Fibroblast of skin of scalp (primary cell): ENCODE results near the gene MYRIP.

ENCODE experiments used
- DNase-seq: peaks from one replicate; pipeline ENCODE4 v3.0.0-alpha.2; 2013

The MYRIP gene

DNA sequence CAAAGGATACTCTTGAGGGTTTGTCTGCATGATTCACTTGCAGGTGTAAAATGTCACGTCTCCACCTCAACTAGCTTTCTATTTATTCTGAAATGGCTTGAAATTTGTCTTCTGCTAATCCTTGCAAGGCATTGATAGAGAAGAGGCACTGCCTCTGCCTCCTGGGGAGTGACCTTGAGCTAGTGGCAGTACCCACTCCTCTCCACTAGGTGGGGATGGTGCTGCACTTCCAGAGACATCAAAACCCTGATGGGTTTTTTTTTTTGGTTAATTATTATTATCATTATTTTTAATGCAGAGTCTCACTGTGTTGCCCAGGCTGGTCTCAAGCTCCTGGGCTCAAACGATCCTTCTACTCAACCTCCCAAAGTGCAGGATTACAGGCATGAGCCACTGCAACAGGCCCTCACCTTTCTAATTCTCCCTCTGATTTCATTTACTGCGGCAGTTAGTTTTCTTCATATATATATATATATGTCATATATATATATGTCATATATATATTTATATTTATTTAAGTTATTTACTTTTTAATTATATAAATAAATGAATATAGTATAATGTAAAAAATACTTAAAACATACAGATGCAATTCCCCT is 382.5 kb downstream of the MYRIP start:
- peak; percentile 49 for DNase-seq

- no peak for DNase-seq
Measured at GRCh38 chr3:40192628-40193027, 383.2 kb downstream of the MYRIP start.

- no peak for DNase-seq
Measured at GRCh38 chr3:40196966-40197365, 387.6 kb downstream of the MYRIP start.

GRCh38 chr3:40200692-40201316 is 391.4 kb downstream of the MYRIP start:
- no peak for DNase-seq

- no peak for DNase-seq
Measured at GRCh38 chr3:40201770-40202169, 392.4 kb downstream of the MYRIP start.

DNA sequence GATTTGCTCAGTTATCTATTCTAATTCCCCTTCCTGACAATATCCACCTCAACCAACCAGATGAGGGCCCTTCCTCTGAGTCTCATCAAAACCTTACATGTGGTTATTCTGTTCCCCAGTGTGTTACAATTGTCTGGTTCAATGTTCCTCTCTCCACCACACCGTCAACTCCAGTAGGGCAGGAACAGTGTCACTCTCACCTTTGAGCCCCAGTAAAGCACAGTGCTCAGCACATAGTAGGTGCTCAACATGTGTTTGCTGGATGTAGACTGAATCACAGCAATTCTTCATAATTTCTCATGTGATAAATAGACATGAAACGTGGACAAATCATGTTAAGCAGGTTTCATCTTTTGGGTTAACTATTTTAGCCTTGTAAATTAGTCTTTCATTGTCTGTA is 397.1 kb downstream of the MYRIP start:
- no peak for DNase-seq

DNA sequence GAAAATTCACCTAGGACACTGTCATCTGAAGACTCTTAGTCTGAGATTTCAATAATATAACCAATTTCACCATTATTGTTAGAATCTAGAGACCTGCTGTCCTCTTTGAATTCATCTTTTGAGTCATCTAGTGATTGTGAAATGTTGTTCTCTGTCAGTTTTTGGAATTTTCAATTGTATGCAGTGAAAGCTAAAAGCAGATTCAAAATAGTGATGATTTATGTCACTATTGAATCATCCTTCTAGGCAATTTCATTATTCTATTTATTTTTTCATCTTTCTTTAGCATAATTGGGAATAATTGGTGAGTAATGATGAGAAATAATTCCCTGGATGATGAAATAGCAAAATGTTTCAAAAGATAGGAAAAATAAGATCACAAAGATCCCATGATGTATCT is 398.4 kb downstream of the MYRIP start:
- DNase-seq = peak; percentile 7

DNA sequence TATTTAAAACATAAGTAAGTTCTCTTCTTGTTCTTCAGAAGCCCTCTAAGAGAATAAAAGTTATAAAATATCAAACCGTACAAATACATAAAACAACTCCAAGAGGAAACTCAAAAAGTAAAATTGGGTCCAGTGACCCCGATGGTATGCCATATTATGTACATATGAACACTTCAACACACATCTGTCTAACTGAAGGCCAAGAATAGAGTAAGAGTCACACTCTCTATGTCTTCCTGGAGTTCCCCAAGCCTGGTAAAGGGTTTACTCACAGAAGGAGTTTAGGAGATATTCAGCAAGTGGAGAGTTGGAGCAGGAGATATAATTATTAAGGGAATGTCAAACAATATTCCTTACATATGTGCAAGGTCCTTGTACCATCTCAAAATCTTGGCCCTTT is 398.8 kb downstream of the MYRIP start:
- DNase-seq = no peak

- peak; percentile 31 for DNase-seq
Measured at GRCh38 chr3:40211579-40211978, 402.2 kb downstream of the MYRIP start.

- no peak for DNase-seq
Measured at GRCh38 chr3:40213556-40213955, 404.1 kb downstream of the MYRIP start.

GRCh38 chr3:40215015-40215414 is 405.6 kb downstream of the MYRIP start:
- DNase-seq = no peak

DNA sequence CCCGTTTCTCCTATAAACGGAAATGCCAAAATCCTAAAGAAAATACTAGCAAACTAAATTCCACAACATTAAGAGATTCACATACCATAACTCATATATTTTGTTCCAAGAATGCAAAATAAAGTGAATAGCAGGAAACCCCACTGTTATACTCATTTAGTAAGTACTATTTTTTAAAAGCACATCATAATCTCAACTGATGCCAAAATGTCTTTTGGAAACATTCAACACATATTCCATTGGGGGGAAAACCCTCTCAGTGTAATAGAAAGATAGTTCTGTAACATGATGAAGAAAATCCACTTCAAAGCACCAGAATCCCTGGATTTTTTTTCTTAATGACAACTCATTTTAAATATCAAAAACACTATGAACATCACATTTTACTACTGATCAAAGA is 407.1 kb downstream of the MYRIP start:
- peak; percentile 23 for DNase-seq

DNA sequence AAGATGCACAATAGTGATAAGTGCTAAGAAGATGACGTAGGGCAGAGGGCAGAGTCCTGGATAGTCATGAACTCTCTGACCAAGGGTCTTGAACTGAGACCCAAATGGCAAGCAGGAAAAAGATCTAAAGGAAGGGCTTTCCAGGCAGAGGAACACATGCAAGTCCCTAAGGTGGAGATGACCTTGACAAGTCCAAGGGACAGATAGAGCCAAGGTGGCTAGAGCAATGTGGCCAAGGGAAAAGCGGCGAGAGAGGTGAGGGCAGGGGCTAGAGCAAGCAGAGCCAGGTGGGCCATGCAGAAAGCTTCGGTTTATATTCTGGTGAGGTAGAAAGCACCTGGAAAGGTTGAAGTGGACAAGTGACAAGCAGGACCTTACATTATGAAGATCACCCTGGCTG is 414.4 kb downstream of the MYRIP start:
- no peak for DNase-seq

DNA sequence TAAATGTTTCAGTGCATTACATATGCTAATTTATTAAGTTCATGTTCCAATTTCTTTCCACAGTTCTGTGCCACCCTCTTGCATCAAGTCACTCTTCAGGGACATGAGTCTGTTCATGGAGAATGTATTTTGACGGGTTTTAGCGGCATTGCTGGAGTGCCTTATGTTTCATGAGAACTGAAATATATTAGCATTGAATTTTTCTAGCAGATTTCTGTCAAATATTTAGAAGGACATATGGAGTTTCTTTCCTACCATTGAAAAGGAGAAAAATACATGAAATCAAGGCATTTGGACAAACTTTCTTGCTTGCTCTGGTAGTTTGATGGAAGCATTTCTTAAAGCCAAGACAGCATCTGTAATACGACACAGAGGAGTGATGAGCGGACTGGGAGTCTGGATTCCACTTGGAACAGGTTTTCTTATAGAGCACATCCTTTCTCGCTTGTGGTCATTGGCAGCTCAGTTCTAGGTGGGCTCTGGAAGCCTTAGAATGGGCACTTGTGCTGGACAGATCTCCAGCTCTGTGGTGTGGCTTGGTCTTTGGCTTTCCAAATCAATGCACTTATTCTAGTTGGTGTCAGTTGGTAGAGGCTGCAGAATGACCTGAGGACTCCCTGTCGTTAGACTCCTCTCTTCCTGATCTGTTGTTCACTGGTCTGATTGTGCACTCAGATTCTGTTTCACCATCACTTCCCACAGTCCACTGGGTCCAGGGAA is 415.5 kb downstream of the MYRIP start:
- no peak for DNase-seq

DNA sequence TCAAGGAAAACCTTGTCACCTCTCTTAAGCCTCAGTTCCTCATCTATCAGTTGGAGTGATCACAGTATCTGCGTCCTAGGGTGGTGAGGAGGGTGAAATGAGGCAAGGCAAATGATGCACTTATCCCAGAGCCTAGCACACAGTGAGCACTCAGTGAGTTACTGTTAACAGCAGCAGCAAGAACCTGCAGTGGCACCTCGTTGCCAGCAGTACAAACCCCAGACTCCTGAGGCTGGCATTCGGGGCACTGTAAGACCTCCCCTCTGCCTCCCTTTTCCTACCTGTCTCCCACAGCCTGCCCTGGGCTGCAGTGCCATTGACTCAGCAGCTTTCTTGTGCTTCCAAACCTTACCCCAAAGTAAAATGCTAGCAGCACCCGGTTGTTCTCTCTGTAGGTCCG is 417.2 kb downstream of the MYRIP start:
- no peak for DNase-seq

- no peak for DNase-seq
Measured at GRCh38 chr3:40228792-40229350, 419.5 kb downstream of the MYRIP start.

GRCh38 chr3:40229386-40229785 is 420.0 kb downstream of the MYRIP start:
- DNase-seq = no peak

GRCh38 chr3:40229963-40230362 is 420.6 kb downstream of the MYRIP start:
- DNase-seq = no peak

GRCh38 chr3:40230382-40230781 is 421.0 kb downstream of the MYRIP start:
- DNase-seq = no peak

DNA sequence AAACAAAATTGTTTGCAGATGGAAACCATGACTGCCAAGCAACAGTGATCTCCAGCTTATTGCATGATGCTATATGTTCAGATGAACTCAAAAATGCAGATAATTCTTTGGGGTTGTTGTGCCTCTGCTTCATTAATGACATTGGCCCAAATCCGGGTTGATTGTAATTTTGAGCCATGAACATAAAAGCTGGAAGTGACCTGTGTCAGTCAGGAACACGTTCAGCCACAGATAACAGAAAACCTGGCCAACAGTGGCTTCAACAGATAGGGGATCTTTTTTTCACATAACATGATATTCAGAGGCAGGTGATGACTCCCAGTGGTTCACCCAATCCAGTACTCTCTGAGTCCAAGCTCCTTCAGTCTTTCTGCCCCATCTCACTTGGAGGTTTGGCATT is 423.2 kb downstream of the MYRIP start:
- DNase-seq = no peak

- DNase-seq = no peak
Measured at GRCh38 chr3:40237159-40237558, 427.8 kb downstream of the MYRIP start.

DNA sequence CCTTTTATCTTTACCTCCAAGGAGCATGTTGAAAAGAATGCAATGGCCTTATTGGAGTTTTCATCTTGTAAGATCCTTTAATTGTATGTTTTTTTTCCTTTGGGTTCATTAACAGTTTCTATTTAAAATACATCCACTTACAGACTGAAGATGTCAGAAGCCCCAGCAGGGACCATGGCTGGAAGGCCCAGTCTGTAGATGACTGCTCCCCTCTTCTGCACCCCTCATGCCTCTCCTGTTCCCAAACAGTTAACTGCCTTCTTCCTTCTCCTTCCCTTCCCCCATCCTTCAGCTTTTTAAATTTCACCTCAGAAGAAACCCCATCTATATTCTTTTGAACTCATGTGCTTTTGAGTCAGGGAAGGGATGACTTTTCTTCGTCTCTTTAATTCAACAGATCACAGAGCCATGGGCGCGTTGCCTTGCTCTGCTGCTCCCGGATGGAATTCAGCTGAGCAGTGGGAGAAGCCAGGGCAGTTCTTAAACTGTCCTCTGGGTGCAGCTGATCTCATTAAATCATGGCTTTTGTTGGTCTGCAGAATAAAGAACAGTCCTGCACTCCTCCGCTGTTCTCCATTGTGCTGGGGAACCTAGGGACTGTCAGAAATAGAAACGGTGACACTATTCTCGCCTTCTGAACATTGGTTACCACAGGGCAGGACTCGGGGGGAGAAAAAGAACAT is 428.6 kb downstream of the MYRIP start:
- peak; percentile 4 for DNase-seq

DNA sequence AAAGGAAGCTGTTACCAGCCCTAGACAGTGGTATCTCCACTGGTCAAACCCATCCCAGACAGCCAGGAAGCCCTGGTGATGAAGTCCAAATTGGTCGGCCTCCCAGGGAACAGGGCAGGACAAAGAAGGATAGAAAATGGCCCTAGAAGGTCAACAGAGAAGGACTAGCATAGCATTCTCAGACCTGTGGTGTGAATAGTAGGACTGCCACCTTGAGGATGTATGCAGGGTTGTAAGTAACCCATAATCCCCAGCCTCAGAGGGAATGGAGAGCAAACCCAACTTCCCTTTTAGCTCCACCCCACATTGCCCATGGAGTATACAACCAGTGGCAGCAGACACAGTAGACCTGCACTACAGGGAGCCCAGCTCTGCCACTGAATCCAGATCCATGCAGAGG is 431.5 kb downstream of the MYRIP start:
- no peak for DNase-seq
